GF-D8 (cell line): Measurements from ENCODE around the gene SHD.
"Not testable (repeated sequence)": the region's sequence is repeated elsewhere in the genome, so short reads cannot be mapped to it uniquely, and the experiment has no call there.

Source experiments
- DNase-seq: peaks from one replicate; lab custom pipeline; 2025; lab: John Stamatoyannopoulos, UW

Gene SHD

DNA sequence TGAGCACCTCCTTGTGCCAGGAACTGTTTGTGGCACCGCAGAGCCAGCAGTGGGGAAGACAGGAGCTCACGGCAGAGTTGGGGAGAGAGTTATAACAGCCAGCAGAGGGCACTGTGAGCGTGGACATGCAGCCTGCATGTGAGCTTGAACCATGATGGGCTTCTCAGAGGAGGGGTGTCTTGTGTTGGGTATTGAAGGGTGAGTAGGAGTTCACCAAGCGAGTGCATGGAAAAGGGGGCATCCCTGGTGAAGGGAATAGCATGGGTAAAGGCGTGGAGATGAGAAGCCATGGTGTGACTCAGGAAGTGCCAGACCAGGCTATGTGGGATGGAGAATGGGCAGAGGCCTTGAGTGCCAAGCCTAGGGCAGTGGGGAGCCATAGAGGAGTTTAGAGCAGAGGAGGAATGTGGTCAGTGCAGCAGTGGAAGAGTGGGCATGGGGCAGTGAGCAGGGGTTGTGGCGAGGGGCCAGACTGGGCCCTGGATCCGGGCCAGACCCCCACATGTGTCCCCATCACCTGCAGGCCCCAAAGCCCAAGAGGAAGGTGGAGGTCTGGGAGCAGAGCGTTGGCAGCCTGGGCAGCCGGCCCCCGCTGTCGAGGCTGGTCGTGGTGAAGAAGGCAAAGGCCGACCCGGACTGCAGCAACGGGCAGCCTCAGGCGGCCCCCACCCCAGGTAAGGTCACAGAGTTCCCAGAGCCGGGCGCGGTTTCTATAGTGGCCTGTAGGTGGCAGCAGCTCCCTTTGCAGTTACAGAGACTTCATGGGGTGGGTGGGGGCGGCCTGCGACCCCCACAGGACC lies 11.8 kb upstream of the SHD start:
- peak; percentile 38 for DNase-seq

- DNase-seq: no peak
Observed at GRCh38 chr19:4267901-4268815, 10.9 kb upstream of the SHD start.

DNA sequence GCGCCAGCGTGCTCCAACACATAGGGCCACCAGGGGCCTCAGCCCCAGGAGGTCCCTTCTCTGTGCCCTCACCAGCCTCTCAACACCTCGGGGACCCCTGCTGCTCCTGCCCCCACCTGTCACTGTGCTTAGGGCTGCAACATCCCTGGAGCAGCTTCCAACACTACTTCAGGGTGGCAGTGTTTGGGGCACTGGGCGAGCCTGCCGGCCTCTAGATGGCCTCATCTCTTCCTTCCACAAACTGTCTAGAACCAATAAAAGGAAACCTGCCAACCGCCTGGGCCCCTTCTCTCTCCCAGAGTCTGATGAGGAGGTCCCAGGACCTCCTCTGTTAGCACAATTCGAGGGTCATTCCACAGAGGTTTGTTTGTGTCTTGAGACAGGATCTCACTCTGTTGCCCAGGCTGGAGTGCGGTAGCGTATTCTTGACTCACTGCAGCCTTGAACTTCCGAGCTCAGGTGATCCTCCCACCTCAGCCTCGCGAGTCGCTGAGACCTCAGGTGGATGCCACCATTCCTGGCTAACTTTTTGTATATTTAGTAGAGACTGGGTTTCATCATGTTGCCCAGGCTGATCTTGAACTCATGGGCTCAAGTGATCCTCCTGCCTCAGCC lies 10.1 kb upstream of the SHD start:
- no peak for DNase-seq

DNA sequence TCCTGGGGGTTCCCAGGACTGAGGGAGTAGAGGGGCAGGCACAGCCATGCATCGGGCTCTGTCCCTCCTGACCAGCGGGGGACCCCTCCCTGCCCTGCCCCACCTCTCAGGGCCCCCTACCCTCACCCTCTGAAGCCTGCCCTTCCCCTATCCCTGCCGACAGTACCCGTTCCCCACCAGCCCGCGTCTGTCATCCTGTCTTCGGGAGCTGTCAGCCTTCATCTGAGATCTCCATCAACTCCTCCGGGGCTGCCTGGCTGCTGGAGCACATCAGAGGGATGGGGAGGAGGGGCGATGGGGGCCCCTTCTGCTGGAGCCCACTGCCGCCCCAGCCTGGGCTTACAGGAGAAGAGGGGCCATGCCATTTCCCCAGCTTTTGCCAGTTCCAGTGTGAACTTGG lies 6.2 kb upstream of the SHD start:
- DNase-seq: no peak

DNA sequence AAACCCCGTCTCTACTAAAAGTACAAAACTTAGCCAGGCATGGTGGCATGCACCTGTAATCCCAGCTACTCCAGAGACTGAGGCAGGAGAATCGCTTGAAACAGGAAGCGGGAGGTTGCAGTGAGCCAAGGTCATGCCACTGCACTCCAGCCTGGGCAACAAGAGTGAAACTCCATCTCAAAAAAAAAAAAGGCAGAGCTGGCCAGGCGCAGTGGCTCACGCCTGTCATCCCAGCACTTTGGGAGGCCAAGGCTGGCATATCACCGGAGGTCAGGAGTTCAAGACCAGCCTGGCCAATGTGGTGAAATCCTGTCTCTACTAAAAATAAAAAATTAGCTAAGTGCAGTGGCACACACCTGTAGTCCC lies 4.8 kb upstream of the SHD start:
- DNase-seq: not testable (repeated sequence)

DNA sequence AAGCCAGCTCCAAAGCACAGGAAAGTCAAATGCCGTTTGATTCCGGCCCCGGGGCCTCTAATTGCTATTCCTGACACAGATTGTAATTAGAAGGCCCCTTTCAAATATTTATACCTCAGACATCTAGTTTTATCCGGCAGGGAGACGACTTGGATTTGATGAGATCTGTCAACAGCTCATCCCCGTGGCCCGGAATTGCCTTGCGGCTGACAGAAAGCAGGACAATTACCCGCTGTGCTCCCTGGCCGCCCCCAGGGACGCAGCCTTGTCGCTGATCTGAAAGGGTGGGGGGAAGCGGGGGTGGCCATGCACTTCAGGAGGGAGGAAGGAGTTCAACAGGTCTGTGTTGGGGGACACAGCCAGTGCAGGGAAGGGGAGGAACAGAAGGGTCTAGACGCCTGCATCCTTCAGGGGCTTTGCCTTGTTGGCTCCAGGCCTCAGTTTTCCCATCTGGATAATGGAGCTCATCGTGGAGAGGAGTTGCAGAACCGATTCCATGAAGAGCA lies 1.8 kb upstream of the SHD start:
- no peak for DNase-seq

DNA sequence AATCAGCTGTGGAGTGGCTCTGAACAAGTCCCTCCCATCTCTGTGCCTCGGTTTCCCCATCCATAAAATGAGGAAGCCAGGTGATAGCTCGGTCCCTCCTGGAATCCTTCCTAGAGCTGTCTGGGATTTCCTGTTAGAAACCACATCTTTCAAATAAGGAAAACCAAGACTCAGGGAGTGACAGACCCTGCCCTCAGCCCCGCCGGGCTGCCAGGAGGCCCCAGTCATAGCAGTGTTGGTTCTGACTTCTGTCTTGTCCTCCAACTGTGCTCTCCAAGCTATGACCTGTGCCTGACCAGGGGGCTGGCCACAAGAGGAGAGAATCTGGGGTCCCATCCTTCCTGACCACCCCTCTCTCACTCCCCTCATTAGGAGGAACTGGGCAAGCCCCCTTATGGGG lies 1.1 kb upstream of the SHD start:
- no peak for DNase-seq

- no peak for DNase-seq
Observed at GRCh38 chr19:4279267-4279529, 132 bp downstream of the SHD start.

DNA sequence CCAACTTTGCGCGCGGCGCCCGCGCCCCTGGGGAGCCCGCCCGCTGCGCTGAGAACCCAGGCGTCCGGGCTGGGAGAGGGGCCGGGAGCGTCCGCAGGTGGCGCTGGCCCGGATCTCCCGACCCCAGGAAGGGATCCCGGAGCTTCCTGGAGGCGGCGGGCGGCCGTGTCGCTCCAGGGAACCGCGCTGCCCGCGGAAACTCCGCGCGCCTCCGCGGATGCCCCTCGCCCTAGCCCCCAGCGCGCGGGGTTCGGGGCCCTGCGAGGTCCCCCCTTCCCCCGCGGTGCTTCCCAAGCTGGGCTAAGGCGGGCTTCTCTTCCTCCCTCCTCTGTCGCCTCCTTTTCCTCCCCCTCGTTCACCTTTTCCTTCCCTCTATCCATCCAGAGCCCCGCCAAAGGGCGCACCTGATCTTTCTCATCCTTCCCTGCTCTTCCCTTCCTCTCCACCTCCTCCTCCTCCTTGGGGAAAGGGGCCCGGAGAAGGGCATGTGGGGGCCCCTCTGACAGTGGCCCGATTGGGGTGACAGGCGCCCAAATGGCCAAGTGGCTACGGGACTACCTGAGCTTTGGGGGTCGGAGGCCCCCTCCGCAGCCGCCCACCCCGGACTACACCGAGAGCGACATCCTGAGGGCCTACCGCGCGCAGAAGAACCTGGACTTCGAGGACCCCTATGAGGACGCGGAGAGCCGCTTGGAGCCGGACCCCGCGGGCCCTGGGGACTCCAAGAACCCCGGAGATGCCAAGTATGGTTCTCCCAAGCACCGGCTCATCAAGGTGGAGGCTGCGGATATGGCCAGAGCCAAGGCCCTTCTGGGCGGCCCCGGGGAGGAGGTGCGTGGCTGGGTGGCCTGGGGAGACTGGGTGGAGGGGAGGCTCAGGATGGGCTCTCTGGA lies 710 bp downstream of the SHD start:
- DNase-seq: no peak

- no peak for DNase-seq
Observed at GRCh38 chr19:4284176-4284958, 5.3 kb downstream of the SHD start.

- DNase-seq: no peak
Observed at GRCh38 chr19:4284974-4285373, 5.9 kb downstream of the SHD start.

GRCh38 chr19:4286141-4286540 lies 7.1 kb downstream of the SHD start:
- not testable (repeated sequence) for DNase-seq

- no peak for DNase-seq
Observed at GRCh38 chr19:4288091-4288777, 9.2 kb downstream of the SHD start.

DNA sequence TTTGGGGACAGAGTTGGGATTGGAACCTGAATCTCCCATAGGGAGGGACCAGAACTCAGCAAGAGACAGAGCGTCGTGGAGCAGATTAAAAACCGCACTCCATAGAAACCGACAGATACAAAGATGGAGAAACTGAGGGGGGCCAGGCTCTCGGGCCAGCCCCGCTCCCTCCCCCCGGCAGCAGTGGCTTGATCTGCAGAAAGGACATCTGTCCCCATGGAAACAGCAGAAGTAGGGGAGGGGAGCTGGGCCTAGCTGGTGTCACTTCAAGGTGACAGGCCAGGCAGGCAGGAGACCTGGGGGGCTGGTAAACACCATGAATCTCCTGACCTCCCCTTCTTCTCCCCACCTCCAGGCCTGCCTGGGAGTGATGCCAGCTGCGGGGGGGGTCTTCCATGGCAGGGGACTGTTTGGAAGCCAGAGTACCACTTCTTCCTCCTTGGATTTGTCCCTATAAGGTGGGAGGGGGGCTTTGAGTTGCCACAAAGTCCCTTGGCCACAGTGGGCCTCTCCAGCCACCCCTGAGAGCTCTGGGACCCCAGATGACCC lies 12.2 kb downstream of the SHD start:
- no peak for DNase-seq

DNA sequence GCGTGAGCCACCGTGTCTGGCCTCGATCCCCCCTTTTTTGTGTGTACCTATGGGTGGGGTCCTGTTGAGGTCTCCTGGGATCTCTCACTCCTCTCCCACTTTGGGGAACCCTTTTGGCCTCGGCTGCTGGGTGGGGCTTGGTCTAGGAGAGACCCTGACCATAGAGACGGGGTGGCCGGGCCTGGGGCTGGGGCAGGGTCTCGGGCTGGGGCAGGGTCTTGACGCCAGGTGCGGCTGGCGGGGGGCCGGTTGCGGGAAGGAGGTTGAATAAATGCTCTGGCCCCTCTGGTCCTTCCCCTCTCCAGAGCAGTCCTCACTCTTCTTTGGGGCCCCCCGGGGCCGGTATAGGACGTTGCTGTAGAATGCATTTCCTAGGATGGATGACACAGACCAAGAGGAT lies 13.4 kb downstream of the SHD start:
- no peak for DNase-seq

DNA sequence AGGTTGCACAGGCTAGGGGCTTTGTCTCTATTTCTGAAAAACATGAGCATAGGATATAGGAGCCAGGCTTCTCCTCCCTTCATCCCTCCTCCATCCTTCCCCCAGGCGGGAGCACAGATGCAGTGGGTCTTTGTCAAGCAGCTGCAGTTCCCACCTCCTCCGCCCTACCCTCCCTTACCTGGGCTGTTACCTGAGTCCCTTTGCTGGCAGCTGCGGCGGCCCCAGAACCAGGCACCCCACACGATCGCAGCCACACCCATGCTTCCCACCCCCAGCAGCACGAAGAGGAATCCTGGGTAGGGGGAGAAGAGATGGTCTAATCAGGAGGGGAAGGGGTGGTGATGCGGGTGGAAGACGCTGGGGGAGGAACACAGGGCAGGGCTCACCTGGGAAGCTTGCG lies 15.3 kb downstream of the SHD start:
- DNase-seq: no peak

GRCh38 chr19:4295972-4296771 lies 17.1 kb downstream of the SHD start:
- DNase-seq: no peak

DNA sequence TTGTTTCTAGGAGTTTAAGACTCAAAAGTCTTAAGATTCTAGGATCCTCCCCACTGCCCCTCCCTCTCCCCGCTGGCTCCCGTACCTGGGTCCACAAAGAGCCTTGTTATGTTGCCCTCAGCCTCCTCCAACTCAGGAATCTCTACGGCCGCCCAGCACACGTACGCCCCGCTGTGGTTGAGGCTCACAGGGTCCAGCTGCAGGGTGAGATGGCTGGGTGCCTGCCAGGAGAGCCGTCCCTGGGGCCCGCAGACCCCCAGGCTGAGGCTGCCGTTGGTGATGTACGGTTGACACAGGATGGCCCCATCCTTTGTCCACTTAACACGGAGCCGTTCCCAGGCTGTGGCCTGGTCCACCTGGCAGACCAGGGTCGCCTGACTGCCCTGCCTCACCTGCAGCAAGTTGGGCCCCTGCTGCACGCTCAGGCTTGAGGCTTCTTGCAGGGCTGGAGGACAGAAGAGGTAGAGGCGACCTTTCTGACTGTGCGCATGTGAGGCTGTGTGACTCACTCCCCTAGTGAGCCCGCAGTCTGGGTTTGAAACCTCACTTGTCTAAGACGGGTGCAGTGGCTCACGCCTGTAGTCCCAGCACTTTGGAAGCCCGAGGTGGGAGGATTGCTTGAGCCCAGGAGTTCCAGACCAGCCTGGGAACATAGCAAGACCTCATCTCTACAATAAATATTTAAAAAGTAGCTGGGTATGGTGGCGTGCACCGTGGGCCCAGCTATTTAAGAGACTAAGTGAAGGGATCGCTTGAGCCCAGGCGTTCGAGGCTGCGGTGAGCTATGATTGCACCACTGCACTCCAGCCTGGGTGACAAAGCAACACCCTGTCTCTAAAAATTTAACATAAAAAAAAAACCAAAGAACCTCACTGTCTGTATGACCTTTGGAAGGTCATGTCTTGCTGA lies 19.1 kb downstream of the SHD start:
- no peak for DNase-seq
